Hematopoietic multipotent progenitor cell treated with erythropoietin and hydrocortisone succinate and interleukin-3 and kit ligand, for 17 days (in vitro differentiated cells): Measurements from ENCODE around the gene VPS25.
"Not testable (repeated sequence)": the region's sequence is repeated elsewhere in the genome, so short reads cannot be mapped to it uniquely, and the experiment has no call there.

Experiments used
- DNase-seq: peaks from one replicate; pipeline ENCODE4 v3.0.0-alpha.2; 2015; ENCODE audit warnings: low spot score

The VPS25 gene

DNA sequence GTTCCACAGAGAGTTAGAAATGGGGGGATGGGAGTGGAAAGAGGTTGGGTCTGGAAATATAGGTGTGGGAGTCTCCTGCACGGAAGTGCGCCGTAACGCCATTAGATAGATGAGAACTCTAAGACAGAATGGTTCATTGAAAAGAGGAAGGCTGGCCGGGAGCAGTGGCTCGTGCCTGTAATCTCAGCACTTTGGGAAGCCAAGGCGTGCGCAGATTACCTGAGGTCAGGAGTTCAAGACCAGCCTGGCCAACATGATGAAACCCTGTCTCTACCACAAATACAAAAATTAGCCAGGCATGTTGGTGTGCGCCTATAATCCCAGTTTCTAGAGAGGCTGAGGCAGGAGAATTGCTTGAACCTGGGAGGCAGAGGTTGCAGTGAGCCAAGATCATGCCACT lies 5.2 kb upstream of the VPS25 start:
- not testable (repeated sequence) for DNase-seq

DNA sequence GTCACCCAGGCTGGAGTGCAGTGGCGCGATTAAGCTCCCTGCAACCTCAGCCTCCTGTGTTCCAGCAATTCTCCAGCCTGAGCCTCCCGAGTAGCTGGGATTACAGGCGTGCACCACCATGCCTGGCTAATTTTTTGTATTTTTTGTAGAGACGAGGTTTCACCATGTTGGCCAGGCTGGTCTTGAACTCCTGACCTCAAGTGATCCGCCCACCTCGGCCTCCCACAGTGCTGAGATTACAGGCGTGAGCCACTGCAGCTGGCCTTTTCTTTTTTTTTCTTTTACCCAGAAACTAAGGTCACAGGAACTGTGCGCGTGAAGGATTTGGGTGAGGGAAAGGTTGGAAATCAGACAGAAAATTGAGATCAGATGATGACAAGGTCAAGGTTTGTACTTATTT lies 3.3 kb upstream of the VPS25 start:
- not testable (repeated sequence) for DNase-seq

DNA sequence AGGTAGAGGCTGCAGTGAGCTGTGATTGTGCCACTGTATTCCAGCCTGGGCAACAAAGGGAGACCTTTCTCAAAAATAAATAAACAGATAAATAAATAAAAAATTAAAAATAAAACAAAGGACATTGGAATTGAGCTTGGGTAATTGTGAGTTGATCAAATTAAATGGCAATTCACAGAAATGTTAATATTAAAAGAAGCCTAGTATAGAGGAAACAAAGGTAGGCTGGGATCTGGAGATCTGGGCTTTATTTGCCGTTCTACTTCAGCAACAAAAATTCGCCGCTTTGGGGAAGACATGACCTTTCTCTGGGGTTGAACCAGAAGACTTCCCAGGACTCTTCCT lies 332 bp upstream of the VPS25 start:
- DNase-seq: no peak

DNA sequence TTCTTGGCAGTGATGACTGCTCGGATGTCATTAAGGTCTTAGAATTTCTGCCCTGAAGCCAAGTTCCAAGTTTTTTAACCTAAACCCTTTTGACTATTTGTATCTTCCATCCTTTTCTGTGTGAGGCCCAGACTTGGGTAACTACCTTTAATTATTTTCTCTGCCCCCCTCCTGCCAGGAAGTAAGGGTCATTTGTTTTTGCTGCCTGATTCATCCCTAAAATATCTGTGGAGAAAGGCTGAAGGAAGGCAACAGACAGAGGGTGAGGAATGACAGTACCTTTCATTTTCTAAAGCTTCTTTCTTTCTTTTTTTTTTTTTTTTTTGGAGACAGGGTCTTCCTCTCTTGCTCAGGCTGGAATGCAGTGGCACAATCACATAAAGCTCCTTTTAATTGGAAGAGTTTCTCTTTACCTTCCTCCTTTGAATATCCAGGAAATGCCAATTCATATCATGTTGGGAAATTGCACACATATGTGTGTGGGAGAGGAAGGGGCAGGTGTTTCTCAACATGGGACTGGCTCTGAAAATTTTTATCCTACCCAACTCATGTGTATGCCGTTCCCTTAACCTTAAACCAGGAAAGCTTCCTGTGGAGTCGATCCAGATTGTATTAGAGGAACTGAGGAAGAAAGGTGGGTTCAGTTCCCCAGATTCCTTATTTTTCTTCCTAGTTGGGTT lies 957 bp downstream of the VPS25 start:
- DNase-seq: no peak

DNA sequence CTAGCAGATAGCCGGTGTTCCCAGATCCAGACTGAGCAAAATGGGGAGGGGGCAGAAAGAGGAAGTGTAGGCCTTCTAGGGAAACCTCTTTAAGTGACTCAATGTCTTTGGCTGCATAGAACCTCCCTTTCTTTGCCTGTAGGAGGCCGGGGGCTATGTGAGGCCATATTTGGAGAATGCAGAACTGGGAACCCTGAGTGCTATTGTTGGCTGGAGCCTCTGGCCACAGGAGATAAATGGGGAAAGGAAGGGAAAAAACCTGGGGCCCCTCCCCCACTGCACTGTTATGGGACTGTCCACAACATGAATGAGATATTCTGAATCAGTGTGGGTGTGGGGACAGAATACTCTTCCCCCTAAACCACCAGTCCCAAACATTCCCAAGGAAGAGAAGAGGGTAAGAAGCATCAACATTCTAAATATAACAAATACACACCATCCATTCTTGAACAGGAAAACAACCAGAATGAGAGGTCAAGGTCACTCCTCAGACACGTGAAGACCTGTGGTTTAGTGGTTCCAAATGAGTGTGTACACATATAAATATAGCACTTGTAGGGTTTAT lies 2.4 kb downstream of the VPS25 start:
- DNase-seq: no peak

DNA sequence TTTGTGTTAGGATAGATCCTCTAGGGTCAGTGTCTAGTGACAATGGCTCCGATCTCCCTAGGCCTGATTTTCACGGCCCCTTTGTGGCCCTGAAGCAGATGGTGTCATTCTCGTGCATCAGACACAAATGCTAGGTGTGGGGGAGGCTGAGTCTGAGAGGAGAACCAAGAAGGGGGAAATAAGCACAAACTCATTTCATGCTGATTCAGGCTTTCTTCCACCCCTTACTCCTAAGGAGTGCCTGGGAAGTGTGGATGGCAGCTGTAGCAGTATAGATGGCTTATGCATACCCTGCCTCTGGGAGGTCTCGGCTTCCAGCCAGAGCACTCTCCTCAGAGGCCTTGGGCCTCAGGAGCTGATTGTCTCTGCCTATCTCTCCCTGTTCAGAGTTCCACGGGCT lies 5.3 kb downstream of the VPS25 start:
- no peak for DNase-seq

DNA sequence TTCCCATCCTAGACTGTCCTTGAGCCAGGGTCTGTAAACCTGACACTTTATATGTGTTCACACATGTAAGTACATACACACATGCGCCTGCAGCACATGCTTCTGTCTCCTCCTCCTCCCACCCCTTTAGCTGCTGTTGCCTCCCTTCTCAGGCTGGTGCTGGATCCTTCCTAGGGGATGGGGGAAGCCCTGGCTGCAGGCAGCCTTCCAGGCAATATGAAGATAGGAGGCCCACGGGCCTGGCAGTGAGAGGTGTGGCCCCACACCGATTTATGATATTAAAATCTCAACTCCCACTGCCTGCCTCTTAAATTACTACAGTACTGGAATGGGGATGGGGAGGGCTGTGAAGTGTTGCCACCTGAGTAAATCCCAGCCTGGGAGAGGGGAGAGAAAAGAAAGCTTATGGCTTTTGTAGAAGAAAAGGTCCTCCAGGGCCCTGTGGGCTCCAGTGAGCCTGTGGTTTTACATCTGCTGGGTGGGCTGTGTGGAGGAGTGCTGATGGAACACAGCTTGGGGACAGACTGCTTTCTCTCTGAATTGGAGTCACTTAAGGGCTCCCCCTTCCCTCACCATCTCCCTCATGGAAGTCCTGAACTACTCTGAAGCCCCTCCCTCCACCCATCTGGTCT lies 6.2 kb downstream of the VPS25 start:
- no peak for DNase-seq

DNA sequence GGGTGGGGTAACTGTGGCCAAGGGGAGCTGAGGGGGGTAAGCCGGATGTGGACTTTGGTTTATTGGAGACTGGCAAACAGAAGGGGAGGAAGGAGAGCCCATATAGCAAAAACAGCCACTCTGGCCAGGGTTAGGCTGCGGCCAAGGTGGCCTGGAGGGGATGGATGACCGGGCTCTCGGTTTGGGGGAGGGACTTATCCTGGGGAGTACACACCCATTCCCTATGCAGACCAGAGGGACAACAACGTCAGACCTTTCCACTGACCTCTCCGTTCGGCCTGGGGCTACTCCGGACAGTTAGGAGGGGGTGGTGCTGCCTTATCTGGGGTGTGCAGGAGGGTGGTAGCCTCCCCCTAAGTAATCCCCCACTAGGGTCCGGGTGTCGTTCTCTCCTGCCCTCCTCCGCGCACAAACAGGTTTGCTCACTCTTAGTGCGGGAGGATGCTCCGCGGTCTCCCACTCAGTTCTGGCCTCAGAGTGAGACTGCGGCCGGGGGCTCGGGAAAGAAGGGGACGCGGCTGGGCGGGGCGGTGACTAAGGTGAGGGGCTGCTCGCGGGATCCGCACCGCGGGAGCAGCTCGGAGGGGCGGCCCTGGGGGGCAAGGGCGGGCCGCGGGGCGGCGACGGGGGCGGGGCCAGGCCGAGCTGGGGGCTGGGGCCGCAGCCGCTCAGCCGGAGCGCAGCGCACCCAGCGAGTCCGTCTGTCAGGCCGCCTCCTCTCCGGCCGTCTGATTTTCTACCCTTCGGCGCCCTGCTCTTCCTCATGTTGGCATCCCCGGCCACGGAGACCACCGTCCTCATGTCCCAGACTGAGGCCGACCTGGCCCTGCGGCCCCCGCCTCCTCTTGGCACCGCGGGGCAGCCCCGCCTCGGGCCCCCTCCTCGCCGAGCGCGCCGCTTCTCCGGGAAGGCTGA lies 6.9 kb downstream of the VPS25 start, which contains the start of gene WNK4:
TSS of gene WNK4 (plus strand) at position 675 of the 915 bp plus-strand sequence. CDS start at position 764, 89 bp downstream.
- no peak for DNase-seq

DNA sequence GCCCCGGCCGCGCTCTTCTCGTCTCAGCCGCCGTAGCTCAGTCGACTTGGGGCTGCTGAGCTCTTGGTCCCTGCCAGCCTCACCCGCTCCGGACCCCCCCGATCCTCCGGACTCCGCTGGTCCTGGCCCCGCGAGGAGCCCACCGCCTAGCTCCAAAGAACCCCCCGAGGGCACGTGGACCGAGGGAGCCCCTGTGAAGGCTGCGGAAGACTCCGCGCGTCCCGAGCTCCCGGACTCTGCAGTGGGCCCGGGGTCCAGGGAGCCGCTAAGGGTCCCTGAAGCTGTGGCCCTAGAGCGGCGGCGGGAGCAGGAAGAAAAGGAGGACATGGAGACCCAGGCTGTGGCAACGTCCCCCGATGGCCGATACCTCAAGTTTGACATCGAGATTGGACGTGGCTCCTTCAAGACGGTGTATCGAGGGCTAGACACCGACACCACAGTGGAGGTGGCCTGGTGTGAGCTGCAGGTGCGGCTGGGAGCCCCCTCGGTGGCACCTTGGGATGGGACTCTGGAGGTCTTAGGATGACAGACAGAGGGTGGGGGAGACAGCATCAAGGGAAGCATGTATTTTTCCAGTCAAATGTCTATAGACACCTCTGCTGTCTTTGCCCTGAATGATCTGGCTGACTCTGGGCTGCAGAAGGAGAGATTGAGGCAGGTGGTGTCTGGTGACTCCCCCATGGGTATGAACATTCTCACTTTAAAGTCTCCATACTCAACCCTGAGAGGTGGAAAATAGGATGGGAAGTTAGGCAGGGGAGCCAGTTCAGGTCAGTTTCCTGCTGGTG lies 7.8 kb downstream of the VPS25 start:
- no peak for DNase-seq

DNA sequence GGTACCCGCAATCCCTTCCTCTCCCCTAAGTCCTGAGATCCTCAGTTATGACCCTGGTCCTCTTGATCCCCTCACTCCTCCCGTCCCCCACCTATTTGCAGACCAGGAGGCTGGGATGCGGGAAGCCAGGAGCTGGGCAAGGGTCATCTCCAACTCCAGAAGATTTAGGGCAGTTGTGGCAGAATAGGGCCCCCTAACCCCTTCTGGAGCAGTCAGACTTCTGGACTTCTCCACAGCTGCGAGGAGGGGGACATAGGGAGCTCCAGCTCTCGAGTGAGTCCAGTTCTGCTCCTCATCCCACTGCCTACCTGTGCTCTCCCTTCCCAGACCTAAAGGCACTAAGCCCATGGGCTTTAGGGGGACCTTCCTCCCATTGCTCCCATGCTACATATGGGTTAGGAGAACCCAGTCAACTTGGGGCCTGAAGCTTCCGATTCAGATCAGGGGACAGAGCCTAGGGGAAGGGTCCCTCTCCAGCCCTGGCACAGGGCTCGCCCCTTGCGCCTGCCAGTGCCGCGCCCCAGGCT lies 8.5 kb downstream of the VPS25 start:
- DNase-seq: no peak

DNA sequence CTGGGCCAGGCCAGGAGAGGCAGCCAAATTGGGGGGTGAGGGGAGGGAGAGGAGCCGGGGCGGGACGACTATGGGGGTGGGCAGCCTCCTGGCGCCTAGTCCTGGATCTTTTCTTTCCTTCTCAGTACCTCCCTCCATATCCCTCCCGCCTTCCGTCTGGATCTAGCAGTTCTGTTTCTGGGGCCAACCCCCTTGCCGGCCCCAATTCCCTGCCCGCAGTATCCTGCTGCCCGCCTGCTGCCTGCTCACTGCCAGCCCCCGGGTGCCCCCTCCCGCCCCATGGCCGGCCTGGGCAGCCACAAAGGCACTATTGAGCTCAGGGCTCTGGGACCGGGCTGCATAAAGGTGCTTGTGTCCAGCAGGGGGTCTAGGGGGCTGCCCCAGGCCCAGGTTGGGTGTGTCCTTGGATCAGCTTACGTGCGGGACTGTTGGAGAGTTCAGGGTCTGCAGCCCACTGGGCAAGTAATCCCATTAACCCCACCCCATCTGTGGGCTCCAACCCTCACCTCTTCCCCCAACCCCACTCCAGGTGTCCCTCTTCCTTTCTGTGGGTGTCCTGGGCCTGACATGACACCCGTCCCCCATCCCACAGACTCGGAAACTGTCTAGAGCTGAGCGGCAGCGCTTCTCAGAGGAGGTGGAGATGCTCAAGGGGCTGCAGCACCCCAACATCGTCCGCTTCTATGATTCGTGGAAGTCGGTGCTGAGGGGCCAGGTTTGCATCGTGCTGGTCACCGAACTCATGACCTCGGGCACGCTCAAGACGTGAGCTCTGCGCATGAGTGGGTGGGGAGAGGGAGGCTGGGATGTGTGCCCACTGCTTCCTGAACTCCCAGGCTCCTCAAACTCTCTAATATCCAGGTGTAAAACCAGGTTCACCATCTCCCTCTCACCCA lies 9.2 kb downstream of the VPS25 start:
- DNase-seq: no peak

DNA sequence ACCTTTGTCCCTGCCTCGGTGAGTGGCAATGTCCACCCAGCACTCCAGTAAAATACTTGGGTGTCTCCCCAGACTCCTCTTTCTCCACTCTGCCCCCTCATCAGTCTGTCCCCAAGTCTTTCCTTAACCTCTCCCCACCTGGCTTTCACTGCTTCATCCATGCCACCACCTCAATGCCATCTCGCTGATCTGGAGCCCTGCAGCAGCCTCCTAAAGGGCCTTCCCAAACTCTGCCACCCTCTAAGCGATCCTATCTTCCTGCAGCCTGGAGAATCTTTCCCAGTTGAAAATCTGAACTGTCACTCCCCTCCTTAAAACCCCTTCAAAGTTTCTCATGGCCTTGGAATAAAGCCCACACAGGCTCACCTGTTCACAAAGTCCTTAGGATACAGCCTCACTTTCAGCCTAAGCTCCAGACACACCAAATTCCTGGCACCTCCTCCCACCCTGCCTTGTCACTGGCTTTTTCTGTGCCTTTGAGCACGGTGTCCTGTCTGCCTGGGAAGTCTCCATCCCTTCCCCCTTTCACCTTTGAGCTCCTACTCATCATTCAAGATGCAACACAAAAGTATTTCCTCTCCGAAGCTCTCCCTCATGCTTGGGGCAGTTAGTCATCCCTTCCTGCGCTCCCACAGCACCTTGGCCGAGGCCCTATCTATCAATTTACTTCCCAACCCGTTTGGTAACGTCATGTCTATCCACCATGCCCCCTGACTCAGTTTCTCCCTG lies 10.0 kb downstream of the VPS25 start:
- no peak for DNase-seq

DNA sequence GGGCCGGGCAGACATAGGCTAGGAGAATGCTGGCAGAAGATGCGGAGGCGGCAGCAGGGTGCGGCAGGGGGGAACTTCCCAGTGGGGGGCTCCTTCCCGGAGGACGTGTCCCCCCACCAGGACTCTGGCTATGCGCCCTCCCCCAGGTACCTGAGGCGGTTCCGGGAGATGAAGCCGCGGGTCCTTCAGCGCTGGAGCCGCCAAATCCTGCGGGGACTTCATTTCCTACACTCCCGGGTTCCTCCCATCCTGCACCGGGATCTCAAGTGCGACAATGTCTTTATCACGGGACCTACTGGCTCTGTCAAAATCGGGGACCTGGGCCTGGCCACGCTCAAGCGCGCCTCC lies 10.5 kb downstream of the VPS25 start:
- no peak for DNase-seq

DNA sequence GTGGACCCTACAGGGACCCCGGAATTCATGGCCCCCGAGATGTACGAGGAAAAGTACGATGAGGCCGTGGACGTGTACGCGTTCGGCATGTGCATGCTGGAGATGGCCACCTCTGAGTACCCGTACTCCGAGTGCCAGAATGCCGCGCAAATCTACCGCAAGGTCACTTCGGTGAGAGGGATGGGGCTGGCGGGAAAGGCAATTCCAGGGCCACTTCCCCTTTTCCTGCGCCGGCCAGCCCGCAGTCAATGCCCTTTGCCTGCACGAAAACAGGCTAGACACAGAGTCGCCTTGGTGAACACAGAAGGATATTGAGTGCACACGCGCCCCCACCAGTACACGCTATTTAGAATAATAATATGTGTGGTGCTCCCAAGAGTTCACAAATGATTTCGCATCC lies 11.2 kb downstream of the VPS25 start:
- DNase-seq: no peak

DNA sequence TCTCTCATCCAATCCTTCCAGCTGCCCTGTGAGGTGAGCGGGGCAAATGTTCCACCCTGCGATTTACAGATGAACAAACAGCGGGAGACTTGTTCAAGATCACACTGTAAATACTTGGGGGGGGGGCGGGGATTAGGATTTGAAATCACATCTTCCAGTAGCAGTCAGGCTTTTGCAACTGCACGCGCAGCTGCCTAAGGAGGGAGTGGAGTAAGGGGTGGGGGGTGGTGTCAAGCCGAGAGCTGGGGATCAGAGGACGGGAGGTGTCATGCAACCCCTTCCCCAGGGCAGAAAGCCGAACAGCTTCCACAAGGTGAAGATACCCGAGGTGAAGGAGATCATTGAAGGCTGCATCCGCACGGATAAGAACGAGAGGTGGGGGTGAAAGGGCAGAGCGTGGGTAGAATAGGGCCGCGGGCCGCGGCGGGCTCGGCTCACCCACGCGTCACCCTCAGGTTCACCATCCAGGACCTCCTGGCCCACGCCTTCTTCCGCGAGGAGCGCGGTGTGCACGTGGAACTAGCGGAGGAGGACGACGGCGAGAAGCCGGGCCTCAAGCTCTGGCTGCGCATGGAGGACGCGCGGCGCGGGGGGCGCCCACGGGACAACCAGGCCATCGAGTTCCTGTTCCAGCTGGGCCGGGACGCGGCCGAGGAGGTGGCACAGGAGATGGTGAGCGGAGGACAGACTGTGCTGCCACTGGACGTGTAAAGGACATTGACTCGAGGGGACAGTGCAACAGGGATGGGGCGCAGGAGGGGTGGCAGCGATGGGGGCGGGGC lies 11.8 kb downstream of the VPS25 start:
- no peak for DNase-seq

DNA sequence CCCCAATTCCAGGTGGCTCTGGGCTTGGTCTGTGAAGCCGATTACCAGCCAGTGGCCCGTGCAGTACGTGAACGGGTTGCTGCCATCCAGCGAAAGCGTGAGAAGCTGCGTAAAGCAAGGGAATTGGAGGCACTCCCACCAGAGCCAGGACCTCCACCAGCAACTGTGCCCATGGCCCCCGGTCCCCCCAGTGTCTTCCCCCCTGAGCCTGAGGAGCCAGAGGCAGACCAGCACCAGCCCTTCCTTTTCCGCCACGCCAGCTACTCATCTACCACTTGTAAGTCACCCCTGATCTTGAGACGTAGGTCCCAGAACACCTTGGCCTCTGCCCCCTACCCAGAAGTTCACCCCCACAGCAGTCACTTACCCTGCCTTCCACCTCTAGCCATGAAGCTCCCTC lies 14.0 kb downstream of the VPS25 start:
- DNase-seq: no peak

DNA sequence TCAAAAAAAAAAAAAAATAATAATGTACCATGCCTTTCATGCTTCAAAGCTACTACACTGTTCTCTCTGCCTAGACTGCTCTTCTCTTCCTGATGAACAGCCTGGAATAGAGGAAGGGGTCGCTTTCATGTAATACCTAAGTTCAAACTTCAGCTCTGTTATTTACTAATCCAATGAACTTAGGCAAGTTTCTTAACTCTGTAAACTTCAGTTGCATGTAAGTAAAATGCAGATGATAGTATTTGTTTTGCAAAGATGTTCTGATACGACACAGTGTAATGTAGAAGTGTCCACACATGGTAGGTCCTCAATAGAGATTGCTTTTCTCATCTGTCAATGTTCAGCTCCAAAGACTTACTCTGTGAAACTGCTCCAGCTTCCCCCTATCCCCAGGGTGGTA lies 18.7 kb downstream of the VPS25 start:
- no peak for DNase-seq

DNA sequence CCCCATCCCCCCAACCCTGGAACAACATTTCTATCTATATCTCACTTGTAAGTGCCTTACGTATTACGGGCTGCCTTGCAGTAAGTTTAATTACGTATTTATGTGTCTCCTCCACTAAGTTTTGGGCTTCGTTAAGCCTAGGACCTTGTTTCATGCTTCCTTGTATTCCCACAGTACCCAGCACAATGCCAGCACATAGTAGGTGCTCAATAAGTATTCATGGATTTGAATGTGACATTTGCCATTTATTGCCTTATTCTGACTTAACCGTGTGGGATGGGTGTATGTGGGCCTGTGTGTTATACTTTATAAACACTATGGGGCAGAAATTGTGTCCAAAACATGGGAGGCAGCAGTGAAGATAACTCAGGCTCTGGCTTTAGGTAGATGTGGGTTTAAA lies 19.3 kb downstream of the VPS25 start:
- DNase-seq: no peak

DNA sequence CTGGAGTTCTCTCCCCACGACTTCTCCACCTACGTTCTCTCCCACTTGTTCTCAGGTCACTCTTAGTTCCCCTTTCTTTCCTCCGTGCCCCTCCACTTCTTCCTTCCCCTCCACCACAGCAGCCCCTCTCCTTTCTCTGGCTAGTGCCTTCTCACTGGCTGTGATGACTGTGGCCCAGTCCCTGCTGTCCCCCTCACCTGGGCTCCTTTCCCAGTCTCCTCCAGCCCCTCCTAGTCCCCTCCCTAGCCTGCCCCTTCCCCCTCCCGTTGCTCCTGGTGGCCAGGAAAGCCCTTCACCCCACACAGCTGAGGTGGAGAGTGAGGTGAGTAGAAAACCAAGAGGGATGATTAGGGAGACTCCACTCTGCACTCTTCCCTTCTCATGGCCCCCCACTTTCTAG lies 21.8 kb downstream of the VPS25 start:
- no peak for DNase-seq
